ENCODE results near the gene SENP5. TPM values are rescaled to one million over a fixed set of nuclear protein-coding genes. Genes with fewer than 3 reads are reported as not detected.
"Not testable (repeated sequence)": the region's sequence is repeated elsewhere in the genome, so short reads cannot be mapped to it uniquely, and the experiment has no call there.

SENP5 gene
- total RNA-seq, 1 experiment from 2014 or later, result 30.4 TPM

- H3K4me2 ChIP-seq (ENCODE audit: insufficient read depth, insufficient read length, low read length), result no peak overlapping the region
- no peaks in the 10 kb centered on the region; the same call in 1 of the 2 replicates for H3K27me3 ChIP-seq (ENCODE audit: insufficient read depth, low read length)
- H2AFZ ChIP-seq (ENCODE audit: low read length), result no peak overlapping the region
- no peak overlapping the region for H2BK120ac ChIP-seq (ENCODE audit: low read depth, low read length, poor library complexity, severe bottlenecking)
- no peaks in the 10 kb centered on the region for H3K9me3 ChIP-seq (ENCODE audit: control insufficient read depth, low read depth, low read length)
- no peak overlapping the region for H2BK12ac ChIP-seq (ENCODE audit: insufficient read length, low read depth, low read length)
- H4K5ac ChIP-seq (ENCODE audit: insufficient read length, low read depth, low read length), result no peak overlapping the region
- H3K56ac ChIP-seq (ENCODE audit: insufficient read length, low read depth, low read length), result no peak overlapping the region
- H3K27me3 Mint-ChIP-seq (ENCODE audit: low read depth), result no peaks in the 10 kb centered on the region
- no CpG with 5 or more reads among the region's 8 CpGs for WGBS (ENCODE audit: extremely low coverage, insufficient read length, low lambda C conversion rate)
- H3K4ac ChIP-seq (ENCODE audit: low read depth, low read length), result no peak overlapping the region
- peaks cover 3 to 10% (median 8%) of the 10 kb centered on the region in 3 experiments; a peak in 5 of 7 replicates for H3K36me3 Mint-ChIP-seq (ENCODE audit: insufficient read depth in 1 of 3, low read depth in 3 of 3)
- H3K27ac Mint-ChIP-seq, result no peak overlapping the region
- H3K4me3 Mint-ChIP-seq, result no peak overlapping the region
- H2AK5ac ChIP-seq (ENCODE audit: insufficient read length, low read length), result no peak overlapping the region
- H3K79me1 ChIP-seq (ENCODE audit: insufficient read depth, low read depth, low read length, poor library complexity, severe bottlenecking), result no peaks in the 10 kb centered on the region
- H3K23ac ChIP-seq (ENCODE audit: insufficient read length, low read depth, low read length), result no peak overlapping the region
- no peak for DNase-seq
- H4K91ac ChIP-seq (ENCODE audit: insufficient read length, low read depth, low read length), result no peak overlapping the region
- H3K9ac ChIP-seq (ENCODE audit: extremely low read depth, insufficient read length, low read length), result no peak overlapping the region
- no peak overlapping the region for H3T11ph ChIP-seq (ENCODE audit: low read length)
- no peak overlapping the region for H3K18ac ChIP-seq (ENCODE audit: insufficient read length, low read depth, low read length)
- H2BK15ac ChIP-seq (ENCODE audit: low read depth, low read length), result no peak overlapping the region
- no peaks in the 10 kb centered on the region for H3K79me2 ChIP-seq (ENCODE audit: insufficient read depth, low read length)
- no peak overlapping the region for H2BK5ac ChIP-seq (ENCODE audit: insufficient read length, low read length)
- peaks cover 3% of the 10 kb centered on the region for H4K20me1 ChIP-seq (ENCODE audit: control insufficient read depth, insufficient read depth, insufficient read length)
- no peaks in the 10 kb centered on the region for H3K23me2 ChIP-seq (ENCODE audit: insufficient read length, low read depth, low read length, poor library complexity, severe bottlenecking)
- no peak overlapping the region for H3K14ac ChIP-seq (ENCODE audit: insufficient read depth, low read length)
- no peak overlapping the region for H3K27ac ChIP-seq (ENCODE audit: insufficient read length, low read depth, low read length)
- H4K8ac ChIP-seq (replicated peaks; ENCODE audit: insufficient read length, low read depth, low read length), result no peak overlapping the region
- H2BK20ac ChIP-seq (ENCODE audit: low read depth, low read length, poor library complexity, severe bottlenecking), result no peak overlapping the region
- no peak for TF ChIP-seq CTCF (conservative IDR thresholded peaks at IDR 0.05)
- no peaks in the 10 kb centered on the region for H3K4me1 ChIP-seq (ENCODE audit: insufficient read depth, low read length)
- H3K4me1 Mint-ChIP-seq, result no peaks in the 10 kb centered on the region
- no peaks in the 10 kb centered on the region for H3K9me3 Mint-ChIP-seq
These were observed 32.6 kb upstream of the SENP5 start for GRCh38 chr3:196835086-196835485.

- H3K4me2 ChIP-seq (ENCODE audit: insufficient read depth, insufficient read length, low read length); H3K23me2 ChIP-seq (ENCODE audit: insufficient read length, low read depth, low read length, poor library complexity, severe bottlenecking); H3K4ac ChIP-seq (ENCODE audit: low read depth, low read length); H2BK12ac ChIP-seq (ENCODE audit: insufficient read length, low read depth, low read length); H3K23ac ChIP-seq (ENCODE audit: insufficient read length, low read depth, low read length); H4K20me1 ChIP-seq (ENCODE audit: control insufficient read depth, insufficient read depth, insufficient read length); H3K9me3 ChIP-seq (ENCODE audit: control insufficient read depth, low read depth, low read length); H3T11ph ChIP-seq (ENCODE audit: low read length); DNase-seq; H3K4me3 Mint-ChIP-seq; H3K4me1 ChIP-seq (ENCODE audit: insufficient read depth, low read length); H3K79me1 ChIP-seq (ENCODE audit: insufficient read depth, low read depth, low read length, poor library complexity, severe bottlenecking); H2BK15ac ChIP-seq (ENCODE audit: low read depth, low read length); H3K9ac ChIP-seq (ENCODE audit: extremely low read depth, insufficient read length, low read length); H3K27me3 Mint-ChIP-seq (ENCODE audit: low read depth); H3K4me1 Mint-ChIP-seq; H3K27me3 ChIP-seq (ENCODE audit: insufficient read depth, low read length); H3K36me3 Mint-ChIP-seq (ENCODE audit: insufficient read depth in 1 of 3, low read depth in 3 of 3); H3K14ac ChIP-seq (ENCODE audit: insufficient read depth, low read length); H2BK20ac ChIP-seq (ENCODE audit: low read depth, low read length, poor library complexity, severe bottlenecking); H2BK5ac ChIP-seq (ENCODE audit: insufficient read length, low read length); H3K27ac Mint-ChIP-seq; H4K91ac ChIP-seq (ENCODE audit: insufficient read length, low read depth, low read length); H3K79me2 ChIP-seq (ENCODE audit: insufficient read depth, low read length); H2BK120ac ChIP-seq (ENCODE audit: low read depth, low read length, poor library complexity, severe bottlenecking); H4K8ac ChIP-seq (replicated peaks; ENCODE audit: insufficient read length, low read depth, low read length); H2AFZ ChIP-seq (ENCODE audit: low read length); H4K5ac ChIP-seq (ENCODE audit: insufficient read length, low read depth, low read length); H3K9me3 Mint-ChIP-seq; H3K56ac ChIP-seq (ENCODE audit: insufficient read length, low read depth, low read length); H3K27ac ChIP-seq (ENCODE audit: insufficient read length, low read depth, low read length); H2AK5ac ChIP-seq (ENCODE audit: insufficient read length, low read length); H3K18ac ChIP-seq (ENCODE audit: insufficient read length, low read depth, low read length): not testable (repeated sequence)
- WGBS (ENCODE audit: extremely low coverage, insufficient read length, low lambda C conversion rate), result no CpG with 5 or more reads among the region's 1 CpG
These were observed 31.1 kb upstream of the SENP5 start for GRCh38 chr3:196836626-196837025.

Data from H9 (cell line).